Spleen (tissue), 7 donors: ENCODE measurements around the gene SEMA4A.

ENCODE experiments used
- POLR2A ChIP-seq, 3 donors: fragments of 450-650 bp; IDR thresholded peaks; one replicate each; pipeline ENCODE4 v1.5.1; 2017; ENCODE audit warnings: antibody characterized with exemption in 3 of 3, mild to moderate bottlenecking in 1 of 3
- TF ChIP-seq, protein P1 (sequence below), 11 experiments: fragments of 200-600 bp in 7 of 11; fragments of 450-650 bp in 4 of 11; sonication (generic) in 4 of 11; IDR thresholded peaks in 8 of 11; conservative IDR thresholded peaks in 3 of 11; 1 replicate in 7 of 11; 2 replicates in 4 of 11; pipeline versions ENCODE4 v1.4.0 to v1.8.0; 2016 to 2021; ENCODE audit warnings: antibody characterized with exemption in 11 of 11, inconsistent platforms in 4 of 11, mild to moderate bottlenecking in 1 of 11
- donor health status: DM: no; HTN: no; CAD: no; lungs with moderate emphysema.
- donor health status: DM: no; HTN: no; CAD: no.
- donor health status: DM: no; HTN: no; CAD: no.

DNA sequence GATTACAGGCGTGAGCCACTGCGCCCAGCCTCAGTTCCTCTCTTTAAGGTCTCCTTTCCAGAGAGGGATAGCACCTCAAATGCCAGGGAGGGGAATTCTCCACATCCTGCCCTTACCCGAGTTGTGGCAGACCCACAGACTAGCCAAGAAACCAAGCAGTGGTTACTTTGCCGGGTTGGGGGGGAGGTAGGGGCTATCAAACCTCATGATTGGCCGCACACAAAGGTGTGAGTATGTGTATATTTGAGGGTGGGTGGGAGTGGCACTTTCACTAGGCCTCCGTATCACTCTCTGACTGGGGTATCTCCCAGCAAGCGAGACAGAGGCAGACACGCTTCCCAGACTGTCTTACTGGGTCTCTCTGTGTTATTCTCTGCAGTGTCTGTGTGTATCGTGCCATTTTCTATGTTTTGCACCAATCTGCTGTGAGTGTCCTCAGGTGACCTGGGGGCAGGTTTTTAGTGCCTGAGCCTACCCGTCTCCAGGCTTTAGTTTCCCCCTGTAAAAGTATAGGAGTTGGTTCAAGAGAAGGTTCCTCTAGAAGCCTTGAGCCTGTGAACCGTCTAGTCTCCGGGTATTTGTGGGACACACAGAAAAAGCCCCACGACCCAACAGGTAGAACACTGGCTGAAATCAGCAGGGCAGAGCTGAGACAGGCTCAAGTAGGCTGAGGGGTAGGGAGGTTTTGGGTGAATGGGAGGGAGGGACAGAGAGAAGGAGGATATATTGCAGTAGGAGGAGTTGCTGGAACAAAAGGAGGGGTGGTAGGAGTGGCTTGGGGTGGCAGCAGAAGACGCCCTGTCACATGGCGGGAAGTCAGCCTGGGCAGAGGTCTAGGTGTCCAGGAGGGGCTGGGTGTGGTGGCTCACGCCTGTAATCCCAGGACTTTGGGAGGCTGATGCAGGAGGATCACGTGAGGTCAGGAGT lies 28.6 kb upstream of the SEMA4A start:
- no peak for TF ChIP-seq POLR2A (IDR thresholded peaks at IDR 0.05)
- TF ChIP-seq, protein P1, sequence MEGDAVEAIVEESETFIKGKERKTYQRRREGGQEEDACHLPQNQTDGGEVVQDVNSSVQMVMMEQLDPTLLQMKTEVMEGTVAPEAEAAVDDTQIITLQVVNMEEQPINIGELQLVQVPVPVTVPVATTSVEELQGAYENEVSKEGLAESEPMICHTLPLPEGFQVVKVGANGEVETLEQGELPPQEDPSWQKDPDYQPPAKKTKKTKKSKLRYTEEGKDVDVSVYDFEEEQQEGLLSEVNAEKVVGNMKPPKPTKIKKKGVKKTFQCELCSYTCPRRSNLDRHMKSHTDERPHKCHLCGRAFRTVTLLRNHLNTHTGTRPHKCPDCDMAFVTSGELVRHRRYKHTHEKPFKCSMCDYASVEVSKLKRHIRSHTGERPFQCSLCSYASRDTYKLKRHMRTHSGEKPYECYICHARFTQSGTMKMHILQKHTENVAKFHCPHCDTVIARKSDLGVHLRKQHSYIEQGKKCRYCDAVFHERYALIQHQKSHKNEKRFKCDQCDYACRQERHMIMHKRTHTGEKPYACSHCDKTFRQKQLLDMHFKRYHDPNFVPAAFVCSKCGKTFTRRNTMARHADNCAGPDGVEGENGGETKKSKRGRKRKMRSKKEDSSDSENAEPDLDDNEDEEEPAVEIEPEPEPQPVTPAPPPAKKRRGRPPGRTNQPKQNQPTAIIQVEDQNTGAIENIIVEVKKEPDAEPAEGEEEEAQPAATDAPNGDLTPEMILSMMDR (IDR thresholded peaks at IDR 0.05 in 8 of 11, conservative IDR thresholded peaks at IDR 0.05 in 3 of 11), result no peak
